BE2C (cell line): ENCODE data around the gene SDC4.

ENCODE experiments used
- DNase-seq: peaks from one replicate; pipeline ENCODE4 v3.0.0-alpha.2; 2020
- H3K27me3 ChIP-seq: fragments of 250-450 bp; sonication (Bioruptor Pico); 2 replicates; pipeline ENCODE4 v1.5.1; 2020; ENCODE audit warnings: mild to moderate bottlenecking
- H3K36me3 ChIP-seq: fragments of 250-450 bp; sonication (Bioruptor Pico); 2 replicates; pipeline ENCODE4 v1.5.1; 2020; ENCODE audit warnings: mild to moderate bottlenecking
- H3K4me1 ChIP-seq: fragments of 250-450 bp; sonication (Bioruptor Pico); 2 replicates; pipeline ENCODE4 v1.5.1; 2020
- H3K4me3 ChIP-seq: 2 replicates; pipeline ENCODE4 v1.5.1; 2011; ENCODE audit warnings: low read depth, low read length
- H3K9me3 ChIP-seq: fragments of 250-450 bp; sonication (Bioruptor Pico); 2 replicates; pipeline ENCODE4 v1.5.1; 2020
- CTCF ChIP-seq: IDR thresholded peaks from 2 replicates; pipeline ENCODE4 v1.5.1; 2012; ENCODE audit warnings: mild to moderate bottlenecking, low read depth, low read length

SDC4 gene

DNA sequence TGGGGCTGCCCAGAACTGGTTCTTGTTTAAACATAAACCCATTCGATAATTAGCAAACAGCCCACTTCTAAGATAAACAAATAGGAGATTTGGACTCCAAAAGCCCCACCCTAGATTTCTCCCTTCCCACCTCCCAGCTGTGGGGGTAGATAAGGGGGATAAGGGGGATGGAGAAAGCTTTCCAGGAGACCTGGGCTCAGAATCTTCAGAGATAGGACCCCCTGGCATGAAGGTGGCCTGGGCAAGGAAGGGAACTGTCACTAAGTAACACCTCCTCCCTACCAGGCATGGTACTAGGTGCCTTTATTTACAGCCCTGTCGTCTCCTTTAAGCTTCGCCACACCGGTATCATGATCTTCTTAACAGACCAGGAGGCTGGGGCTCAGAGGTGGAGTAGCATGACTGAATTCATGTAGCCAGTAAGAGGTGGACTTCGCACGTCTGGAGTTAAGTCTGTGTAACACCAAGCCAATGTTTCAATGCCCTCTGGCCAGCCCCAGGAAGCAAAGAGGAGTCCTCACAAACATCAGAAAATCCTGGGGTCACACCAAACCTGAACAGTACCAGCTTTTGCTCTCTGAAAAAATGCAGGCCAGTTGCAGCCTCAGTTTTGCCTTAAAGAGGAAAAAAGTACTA is 4.6 kb downstream of the SDC4 start:
- Histone ChIP-seq H3K27me3 (no peaks in the 10 kb centered on the region; the same call in 1 of the 2 replicates), H3K4me3 (no peak overlapping the region), H3K4me1 (peaks cover 30% of the 10 kb centered on the region), H3K9me3 (no peaks in the 10 kb centered on the region), H3K36me3 (no peaks in the 10 kb centered on the region)
- TF ChIP-seq CTCF: no peak
- DNase-seq: no peak

DNA sequence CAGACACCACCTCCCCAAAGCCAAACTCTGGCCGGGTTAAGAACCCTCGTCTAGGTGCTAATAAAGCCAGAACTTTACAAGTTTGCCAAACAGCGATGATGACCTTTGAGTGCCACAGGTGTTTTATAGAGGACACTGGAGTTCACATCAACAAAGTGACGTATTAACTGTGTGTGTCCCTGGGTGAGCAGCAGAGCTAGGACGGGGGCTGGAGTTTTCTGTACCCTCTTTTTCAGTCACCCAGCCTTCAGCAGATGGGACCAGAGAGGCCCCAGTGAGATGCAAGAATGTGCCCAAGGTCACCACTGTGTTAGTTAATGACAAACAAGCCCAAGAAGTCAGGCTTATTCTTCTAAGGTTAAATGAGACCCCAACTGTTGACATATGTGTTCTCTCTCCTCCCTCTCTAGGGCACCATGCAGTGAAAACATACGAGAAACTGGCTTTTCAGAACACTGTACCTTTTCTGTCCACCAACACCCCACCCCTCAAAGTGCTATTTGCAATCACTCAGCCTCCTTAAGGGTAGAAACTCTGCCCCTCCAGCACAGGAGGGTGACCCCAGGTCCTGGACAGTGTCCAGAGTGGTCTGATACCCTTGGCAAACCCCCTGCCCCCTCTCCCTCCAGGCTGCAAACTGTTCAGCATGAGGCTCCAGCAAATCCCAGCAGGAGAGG is 5.2 kb downstream of the SDC4 start:
- TF ChIP-seq CTCF: no peak
- Histone ChIP-seq H3K36me3 (no peaks in the 10 kb centered on the region), H3K9me3 (no peaks in the 10 kb centered on the region), H3K27me3 (no peaks in the 10 kb centered on the region; the same call in 1 of the 2 replicates), H3K4me3 (no peak overlapping the region), H3K4me1 (peaks cover 30% of the 10 kb centered on the region)
- no peak for DNase-seq

GRCh38 chr20:45341939-45342854 is 6.0 kb downstream of the SDC4 start:
- H3K36me3 ChIP-seq: no peaks in the 10 kb centered on the region
- H3K27me3 ChIP-seq: no peaks in the 10 kb centered on the region
- H3K4me3 ChIP-seq: peak overlapping the region; percentile 44
- H3K4me1 ChIP-seq: peaks cover 30% of the 10 kb centered on the region
- no peaks in the 10 kb centered on the region for H3K9me3 ChIP-seq
- DNase-seq: peak; percentile 74
- TF ChIP-seq CTCF: no peak

GRCh38 chr20:45341579-45341938 is 6.7 kb downstream of the SDC4 start:
- Histone ChIP-seq H3K9me3 (no peaks in the 10 kb centered on the region), H3K36me3 (no peaks in the 10 kb centered on the region), H3K4me3 (peak overlapping the region; percentile 44), H3K27me3 (no peaks in the 10 kb centered on the region), H3K4me1 (peaks cover 30% of the 10 kb centered on the region)
- TF ChIP-seq CTCF: no peak
- no peak for DNase-seq

GRCh38 chr20:45340951-45341350 is 7.3 kb downstream of the SDC4 start:
- peaks cover 30% of the 10 kb centered on the region for H3K4me1 ChIP-seq
- no peaks in the 10 kb centered on the region for H3K9me3 ChIP-seq
- H3K36me3 ChIP-seq: no peaks in the 10 kb centered on the region
- no peak for TF ChIP-seq CTCF
- no peaks in the 10 kb centered on the region for H3K27me3 ChIP-seq
- DNase-seq: no peak
- no peak overlapping the region for H3K4me3 ChIP-seq
